GM18508 (cell line): ENCODE measurements around the gene GUCD1.
"Not testable (repeated sequence)": the region's sequence is repeated elsewhere in the genome, so short reads cannot be mapped to it uniquely, and the experiment has no call there.

Experiments used
- ATAC-seq: cut with Tn5 transposase; IDR thresholded peaks from one replicate; pipeline ENCODE4 v1.9.1; 2021; ENCODE audit warnings: moderate number of reproducible peaks; ENCODE audit not compliant: insufficient read depth, unreplicated experiment

The GUCD1 gene

GRCh38 chr22:24554313-24555164 lies at the start of gene GUCD1:
TSS of gene GUCD1 (minus strand) at chr22:24555138. CDS start at chr22:24554991, 147 bp downstream.
- ATAC-seq: no peak

GRCh38 chr22:24603770-24604629 lies 49.1 kb upstream of the GUCD1 start:
- ATAC-seq: not testable (repeated sequence)

GRCh38 chr22:24602847-24603769 lies 48.2 kb upstream of the GUCD1 start, which contains the start of gene GGT1:
TSS of gene GGT1 (plus strand) at chr22:24603193. CDS start at chr22:24611082, 7,889 bp downstream.
- ATAC-seq: not testable (repeated sequence)

GRCh38 chr22:24602105-24602749 lies 47.3 kb upstream of the GUCD1 start:
- ATAC-seq: not testable (repeated sequence)

- ATAC-seq: no peak
Observed at GRCh38 chr22:24601217-24602104, 46.5 kb upstream of the GUCD1 start.

- not testable (repeated sequence) for ATAC-seq
Observed at GRCh38 chr22:24599958-24600715, 45.2 kb upstream of the GUCD1 start.

- ATAC-seq: no peak
Observed at GRCh38 chr22:24599514-24599913, 44.6 kb upstream of the GUCD1 start.

- not testable (repeated sequence) for ATAC-seq
Observed at GRCh38 chr22:24597076-24597475, 42.1 kb upstream of the GUCD1 start.

- ATAC-seq: no peak
Observed at GRCh38 chr22:24595863-24596262, 40.9 kb upstream of the GUCD1 start.

- no peak for ATAC-seq
Observed at GRCh38 chr22:24595228-24595627, 40.3 kb upstream of the GUCD1 start.

- ATAC-seq: no peak
Observed at GRCh38 chr22:24594569-24595120, 39.7 kb upstream of the GUCD1 start.

GRCh38 chr22:24593836-24594568 lies 39.1 kb upstream of the GUCD1 start:
- no peak for ATAC-seq

GRCh38 chr22:24593559-24593835 lies 38.6 kb upstream of the GUCD1 start:
- ATAC-seq: not testable (repeated sequence)

GRCh38 chr22:24592851-24593558 lies 38.1 kb upstream of the GUCD1 start, which contains the start of gene LRRC75B:
TSS of gene LRRC75B (minus strand) at chr22:24593073. CDS start at chr22:24593039, 34 bp downstream.
- no peak for ATAC-seq

GRCh38 chr22:24592058-24592850 lies 37.3 kb upstream of the GUCD1 start:
- no peak for ATAC-seq
